ENCODE results near the gene MINPP1.

Gene MINPP1

DNA sequence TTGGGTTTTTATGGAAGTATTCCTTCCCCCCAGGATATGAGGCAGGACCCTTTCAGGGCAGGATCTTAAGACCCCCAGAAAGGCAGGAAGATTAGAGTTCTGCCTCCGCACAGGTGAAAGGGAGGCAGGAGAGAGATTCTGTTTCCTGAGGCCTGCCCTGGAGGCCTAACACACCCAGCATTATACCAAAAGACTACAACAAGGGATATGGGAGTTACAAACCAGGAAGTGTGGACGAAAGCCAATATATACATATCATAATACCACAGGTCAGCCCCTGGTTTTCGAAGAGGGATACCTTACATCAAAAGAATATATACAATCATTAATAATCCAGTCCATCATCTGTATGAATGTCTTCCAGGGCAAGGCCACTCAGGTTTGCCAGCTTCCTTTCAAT lies 14.2 kb downstream of the MINPP1 start:
- H3K4me3 ChIP-seq (ENCODE audit: low read depth in 1 of 2, low read length in 2 of 2) = no peak overlapping the region
- no peaks in the 10 kb centered on the region for H3K4me1 ChIP-seq (ENCODE audit: control insufficient read depth in 1 of 2, insufficient read depth in 2 of 2, low read length in 2 of 2)
- H3K27me3 ChIP-seq (ENCODE audit: control insufficient read depth in 1 of 2, insufficient read depth in 2 of 2, low read length in 2 of 2) = no peaks in the 10 kb centered on the region

DNA sequence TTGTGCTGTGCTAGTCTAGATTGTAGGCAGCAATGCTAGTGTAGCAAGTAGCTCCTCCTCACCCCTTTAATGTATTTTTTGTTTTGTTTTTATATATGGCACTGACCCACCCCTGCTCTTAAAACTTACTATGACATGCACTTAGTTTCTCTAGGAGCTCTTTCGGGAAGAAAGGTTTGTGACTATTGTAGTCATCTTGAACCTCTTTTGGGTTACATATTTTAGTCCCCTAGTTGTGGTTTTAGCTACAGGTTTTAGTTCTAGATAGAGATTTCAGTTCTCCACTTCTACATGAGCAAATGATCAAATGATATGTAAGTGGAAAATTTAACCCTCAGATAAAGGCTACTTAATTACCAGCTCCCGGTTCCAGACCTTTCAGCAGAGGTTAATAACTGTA lies 14.9 kb downstream of the MINPP1 start:
- no peak overlapping the region for H3K27ac ChIP-seq (ENCODE audit: low read depth, low read length)
- no peak overlapping the region for H3K9ac ChIP-seq (ENCODE audit: low read depth in 1 of 2, low read length in 2 of 2)
- H3K4me1 ChIP-seq (ENCODE audit: control insufficient read depth in 1 of 2, insufficient read depth in 2 of 2, low read length in 2 of 2) = no peaks in the 10 kb centered on the region
- no peaks in the 10 kb centered on the region for H3K27me3 ChIP-seq (ENCODE audit: control insufficient read depth in 1 of 2, insufficient read depth in 2 of 2, low read length in 2 of 2)
- no peak overlapping the region for H3K4me3 ChIP-seq (ENCODE audit: low read depth in 1 of 2, low read length in 2 of 2)
- peaks cover 0 to 22% of the 10 kb centered on the region in 2 donors for H3K36me3 ChIP-seq (ENCODE audit: control insufficient read depth in 1 of 2, insufficient read depth in 2 of 2, low read length in 2 of 2)
- no peaks in the 10 kb centered on the region for H3K9me3 ChIP-seq (ENCODE audit: control insufficient read depth in 1 of 2, low read length in 2 of 2)

More for the DNA sequence above, 14.2 kb downstream of the MINPP1 start:
- Histone ChIP-seq H3K9me3 (ENCODE audit: control insufficient read depth in 1 of 2, low read length in 2 of 2) (no peaks in the 10 kb centered on the region), H3K36me3 (ENCODE audit: control insufficient read depth in 1 of 2, insufficient read depth in 2 of 2, low read length in 2 of 2) (peaks cover under 1 to 28% of the 10 kb centered on the region in 2 donors), H3K9ac (ENCODE audit: low read depth in 1 of 2, low read length in 2 of 2) (no peak overlapping the region), H3K27ac (ENCODE audit: low read depth, low read length) (no peak overlapping the region)

- Histone ChIP-seq H3K9me3 (ENCODE audit: control insufficient read depth in 1 of 2, low read length in 2 of 2) (no peaks in the 10 kb centered on the region), H3K4me3 (ENCODE audit: low read depth in 1 of 2, low read length in 2 of 2) (no peak overlapping the region), H3K27ac (ENCODE audit: low read depth, low read length) (no peak overlapping the region), H3K9ac (ENCODE audit: low read depth in 1 of 2, low read length in 2 of 2) (no peak overlapping the region), H3K4me1 (ENCODE audit: control insufficient read depth in 1 of 2, insufficient read depth in 2 of 2, low read length in 2 of 2) (no peaks in the 10 kb centered on the region), H3K27me3 (ENCODE audit: control insufficient read depth in 1 of 2, insufficient read depth in 2 of 2, low read length in 2 of 2) (no peaks in the 10 kb centered on the region), H3K36me3 (ENCODE audit: control insufficient read depth in 1 of 2, insufficient read depth in 2 of 2, low read length in 2 of 2) (peaks cover 0 to 22% of the 10 kb centered on the region in 2 donors)
These were observed 19.0 kb downstream of the MINPP1 start for GRCh38 chr10:87523731-87524130.

- H3K27ac ChIP-seq (ENCODE audit: low read depth, low read length) = no peak overlapping the region
- no peak overlapping the region for H3K9ac ChIP-seq (ENCODE audit: low read depth in 1 of 2, low read length in 2 of 2)
- H3K36me3 ChIP-seq (ENCODE audit: control insufficient read depth in 1 of 2, insufficient read depth in 2 of 2, low read length in 2 of 2) = peaks cover 0 to 20% of the 10 kb centered on the region in 2 donors
- no peaks in the 10 kb centered on the region for H3K4me1 ChIP-seq (ENCODE audit: control insufficient read depth in 1 of 2, insufficient read depth in 2 of 2, low read length in 2 of 2)
- H3K9me3 ChIP-seq (ENCODE audit: control insufficient read depth in 1 of 2, low read length in 2 of 2) = no peaks in the 10 kb centered on the region
- H3K4me3 ChIP-seq (ENCODE audit: low read depth in 1 of 2, low read length in 2 of 2) = no peak overlapping the region
- no peaks in the 10 kb centered on the region for H3K27me3 ChIP-seq (ENCODE audit: control insufficient read depth in 1 of 2, insufficient read depth in 2 of 2, low read length in 2 of 2)
These were observed 19.6 kb downstream of the MINPP1 start for GRCh38 chr10:87524296-87524695.

DNA sequence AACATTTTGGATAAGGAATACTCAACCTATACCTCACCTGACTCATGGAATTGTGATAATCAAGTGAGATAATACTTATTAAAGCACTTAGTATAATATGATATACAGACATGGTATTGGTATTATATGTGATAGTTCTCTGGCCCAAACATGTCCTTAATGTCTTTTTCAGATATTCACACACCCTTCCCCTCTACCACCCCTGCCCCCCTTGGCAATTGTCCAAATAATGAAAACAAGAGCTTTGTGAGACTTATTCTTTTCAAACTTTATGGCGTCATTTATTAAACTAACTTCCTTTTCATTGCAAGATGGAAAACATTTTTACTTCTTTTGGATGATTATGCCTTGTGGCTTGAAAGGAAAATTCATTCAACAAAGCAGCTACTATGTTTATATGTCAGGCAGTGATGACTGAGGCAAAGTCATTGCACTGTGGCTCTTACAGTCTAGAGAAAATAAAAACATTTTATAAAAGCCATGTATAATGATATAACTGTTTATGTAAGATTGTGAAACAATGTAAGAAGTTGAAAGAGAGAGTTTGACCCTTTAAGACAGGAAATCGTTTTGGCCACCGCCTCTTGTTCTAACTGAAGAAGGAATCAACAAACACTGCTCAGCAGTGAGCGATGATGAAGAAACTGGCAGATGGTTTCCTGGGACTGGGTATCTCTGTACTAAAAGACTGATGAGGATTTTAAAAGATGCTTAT lies 27.4 kb downstream of the MINPP1 start:
- Histone ChIP-seq H3K9me3 (ENCODE audit: control insufficient read depth in 1 of 2, low read length in 2 of 2) (peaks cover 0 to 3% of the 10 kb centered on the region in 2 donors), H3K4me1 (ENCODE audit: control insufficient read depth in 1 of 2, insufficient read depth in 2 of 2, low read length in 2 of 2) (peaks cover 0 to 6% of the 10 kb centered on the region in 2 donors), H3K4me3 (ENCODE audit: low read depth in 1 of 2, low read length in 2 of 2) (no peak overlapping the region), H3K27me3 (ENCODE audit: control insufficient read depth in 1 of 2, insufficient read depth in 2 of 2, low read length in 2 of 2) (no peaks in the 10 kb centered on the region), H3K27ac (ENCODE audit: low read depth, low read length) (no peak overlapping the region), H3K36me3 (ENCODE audit: control insufficient read depth in 1 of 2, insufficient read depth in 2 of 2, low read length in 2 of 2) (peaks cover 0 to 10% of the 10 kb centered on the region in 2 donors), H3K9ac (ENCODE audit: low read depth in 1 of 2, low read length in 2 of 2) (no peak overlapping the region)

DNA sequence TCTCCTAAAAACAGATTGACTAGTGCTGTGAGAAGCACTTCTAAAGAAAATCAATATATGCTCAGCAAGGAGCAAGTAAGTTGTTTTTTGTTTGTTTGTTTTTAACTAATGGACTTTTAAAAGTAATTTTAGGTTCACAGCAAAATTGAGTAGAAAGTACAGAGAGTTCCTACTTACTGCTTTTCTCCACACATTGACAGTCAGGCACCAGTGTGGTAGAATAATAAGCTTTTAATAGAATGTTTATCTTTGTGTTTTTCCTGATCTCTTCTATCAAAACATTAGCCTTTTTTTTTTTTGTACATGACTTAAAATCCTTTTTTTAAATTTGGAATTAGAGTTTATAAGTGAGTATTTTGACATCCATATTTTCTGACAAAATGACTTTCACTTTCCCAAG lies 28.0 kb downstream of the MINPP1 start:
- Histone ChIP-seq H3K36me3 (ENCODE audit: control insufficient read depth in 1 of 2, insufficient read depth in 2 of 2, low read length in 2 of 2) (peaks cover 0 to 10% of the 10 kb centered on the region in 2 donors), H3K9ac (ENCODE audit: low read depth in 1 of 2, low read length in 2 of 2) (no peak overlapping the region), H3K27ac (ENCODE audit: low read depth, low read length) (no peak overlapping the region), H3K4me1 (ENCODE audit: control insufficient read depth in 1 of 2, insufficient read depth in 2 of 2, low read length in 2 of 2) (peaks cover 0 to 6% of the 10 kb centered on the region in 2 donors), H3K27me3 (ENCODE audit: control insufficient read depth in 1 of 2, insufficient read depth in 2 of 2, low read length in 2 of 2) (no peaks in the 10 kb centered on the region), H3K9me3 (ENCODE audit: control insufficient read depth in 1 of 2, low read length in 2 of 2) (peaks cover 0 to 3% of the 10 kb centered on the region in 2 donors), H3K4me3 (ENCODE audit: low read depth in 1 of 2, low read length in 2 of 2) (no peak overlapping the region)

- no peaks in the 10 kb centered on the region for H3K27me3 ChIP-seq (ENCODE audit: control insufficient read depth in 1 of 2, insufficient read depth in 2 of 2, low read length in 2 of 2)
- H3K36me3 ChIP-seq (ENCODE audit: control insufficient read depth in 1 of 2, insufficient read depth in 2 of 2, low read length in 2 of 2) = peaks cover 0 to 10% of the 10 kb centered on the region in 2 donors
- peaks cover 0 to 6% of the 10 kb centered on the region in 2 donors for H3K4me1 ChIP-seq (ENCODE audit: control insufficient read depth in 1 of 2, insufficient read depth in 2 of 2, low read length in 2 of 2)
- H3K4me3 ChIP-seq (ENCODE audit: low read depth in 1 of 2, low read length in 2 of 2) = no peak overlapping the region
- H3K9ac ChIP-seq (ENCODE audit: low read depth in 1 of 2, low read length in 2 of 2) = no peak overlapping the region
- H3K9me3 ChIP-seq (ENCODE audit: control insufficient read depth in 1 of 2, low read length in 2 of 2) = peaks cover 0 to 3% of the 10 kb centered on the region in 2 donors
- H3K27ac ChIP-seq (ENCODE audit: low read depth, low read length) = no peak overlapping the region
These were observed 29.6 kb downstream of the MINPP1 start for GRCh38 chr10:87534173-87534858.

DNA sequence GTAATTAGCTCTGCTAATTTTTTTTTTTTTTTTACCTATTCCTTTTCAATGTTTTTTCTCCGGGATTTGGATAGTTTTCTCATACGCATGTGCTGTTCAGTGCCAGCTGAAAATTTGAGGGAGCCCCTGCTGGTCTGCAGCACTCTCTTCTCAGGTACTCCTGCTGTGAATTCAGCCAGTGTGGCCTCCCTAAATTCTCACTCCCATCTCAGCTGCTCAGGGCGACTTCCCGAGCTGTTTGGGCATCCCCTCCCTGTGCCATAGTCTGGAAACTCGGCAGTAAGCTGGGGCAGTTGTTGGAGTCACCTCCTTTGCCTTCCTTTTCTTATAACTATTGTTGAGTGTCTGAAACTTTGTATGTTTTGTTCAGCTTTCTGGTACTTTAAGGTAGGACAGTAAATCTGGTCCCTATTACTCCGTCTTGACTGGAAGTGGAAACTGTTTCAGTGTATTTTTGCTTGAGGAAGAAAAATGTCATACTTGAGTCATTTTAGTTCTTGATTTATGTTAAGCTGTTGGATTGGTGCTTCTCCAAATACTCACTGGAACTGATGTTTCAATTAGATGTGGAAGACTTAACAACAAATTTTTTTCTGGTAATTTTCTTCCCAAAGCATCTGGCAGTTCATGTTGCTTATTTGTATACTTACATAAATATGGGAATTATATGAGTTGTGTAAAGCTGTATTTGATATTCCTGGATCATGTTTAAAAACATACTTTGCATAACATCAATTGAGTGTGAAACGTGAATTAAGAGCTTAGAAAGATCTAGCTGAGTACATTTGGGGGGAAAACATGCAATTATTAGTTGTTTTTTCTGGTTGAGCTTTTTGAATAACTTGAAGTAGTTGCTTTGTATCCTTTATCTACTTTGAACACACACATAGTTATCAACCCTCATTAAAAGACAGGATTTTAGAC lies 33.7 kb downstream of the MINPP1 start:
- Histone ChIP-seq H3K4me1 (ENCODE audit: control insufficient read depth in 1 of 2, insufficient read depth in 2 of 2, low read length in 2 of 2) (peaks cover 0 to 6% of the 10 kb centered on the region in 2 donors), H3K27me3 (ENCODE audit: control insufficient read depth in 1 of 2, insufficient read depth in 2 of 2, low read length in 2 of 2) (no peaks in the 10 kb centered on the region), H3K27ac (ENCODE audit: low read depth, low read length) (no peak overlapping the region), H3K9ac (ENCODE audit: low read depth in 1 of 2, low read length in 2 of 2) (no peak overlapping the region), H3K9me3 (ENCODE audit: control insufficient read depth in 1 of 2, low read length in 2 of 2) (peaks cover 4 to 6% of the 10 kb centered on the region in 2 donors), H3K36me3 (ENCODE audit: control insufficient read depth in 1 of 2, insufficient read depth in 2 of 2, low read length in 2 of 2) (peaks cover 7 to 14% of the 10 kb centered on the region in 2 donors), H3K4me3 (ENCODE audit: low read depth in 1 of 2, low read length in 2 of 2) (no peak overlapping the region)

GRCh38 chr10:87541114-87541513 lies 36.4 kb downstream of the MINPP1 start:
- no peaks in the 10 kb centered on the region for H3K27me3 ChIP-seq (ENCODE audit: control insufficient read depth in 1 of 2, insufficient read depth in 2 of 2, low read length in 2 of 2)
- no peak overlapping the region for H3K4me3 ChIP-seq (ENCODE audit: low read depth in 1 of 2, low read length in 2 of 2)
- H3K9me3 ChIP-seq (ENCODE audit: control insufficient read depth in 1 of 2, low read length in 2 of 2) = peaks cover 4 to 6% of the 10 kb centered on the region in 2 donors
- no peak overlapping the region for H3K9ac ChIP-seq (ENCODE audit: low read depth in 1 of 2, low read length in 2 of 2)
- H3K36me3 ChIP-seq (ENCODE audit: control insufficient read depth in 1 of 2, insufficient read depth in 2 of 2, low read length in 2 of 2) = peaks cover 7 to 14% of the 10 kb centered on the region in 2 donors
- H3K4me1 ChIP-seq (ENCODE audit: control insufficient read depth in 1 of 2, insufficient read depth in 2 of 2, low read length in 2 of 2) = no peaks in the 10 kb centered on the region
- no peak overlapping the region for H3K27ac ChIP-seq (ENCODE audit: low read depth, low read length)
